NT2/D1 (cell line): ENCODE results near the gene OGA.
A peak's percentile ranks its signal among the peaks of the same experiment; 100 is the strongest.

ENCODE experiments used
- DNase-seq: peaks from one replicate; pipeline ENCODE4 v3.0.0-alpha.2; 2011; ENCODE audit warnings: low read depth, low spot score
- H3K27me3 ChIP-seq: 2 replicates; pipeline ENCODE4 v1.6.0; 2011; ENCODE audit warnings: mild to moderate bottlenecking; ENCODE audit not compliant: insufficient read length, insufficient read depth
- H3K36me3 ChIP-seq: 2 replicates; pipeline ENCODE4 v1.6.1; 2011; ENCODE audit warnings: mild to moderate bottlenecking, low read length, mixed read lengths; ENCODE audit not compliant: insufficient read depth, insufficient read length
- H3K4me1 ChIP-seq: 2 replicates; pipeline ENCODE4 v1.5.1; 2011; ENCODE audit not compliant: insufficient read depth, insufficient read length
- H3K4me3 ChIP-seq: 2 replicates; pipeline ENCODE4 v1.5.1; 2011; ENCODE audit warnings: low read depth; ENCODE audit not compliant: insufficient read length
- H3K9ac ChIP-seq: 2 replicates; pipeline ENCODE4 v1.6.0; 2011; ENCODE audit warnings: low read depth; ENCODE audit not compliant: insufficient read length
- H3K9me3 ChIP-seq: 2 replicates; pipeline ENCODE4 v1.5.1; 2011; ENCODE audit warnings: mild to moderate bottlenecking, low read length; ENCODE audit not compliant: insufficient read depth
- SUZ12 ChIP-seq: IDR thresholded peaks from 2 replicates; pipeline ENCODE4 v1.6.1; 2011; ENCODE audit not compliant: insufficient read length, insufficient read depth; ENCODE audit errors: extremely low read depth
- YY1 ChIP-seq: IDR thresholded peaks from 2 replicates; pipeline ENCODE4 v1.6.1; 2011; ENCODE audit not compliant: insufficient read length, insufficient read depth
- ZNF274 ChIP-seq: IDR thresholded peaks from 2 replicates; pipeline ENCODE4 v1.6.1; 2011; ENCODE audit warnings: mild to moderate bottlenecking, low read depth, low read length

The OGA gene

GRCh38 chr10:101840741-101841453 is 22.7 kb upstream of the OGA start:
- Histone ChIP-seq H3K4me3 (peak overlapping the region; percentile 46), H3K4me1 (peaks cover 10% of the 10 kb centered on the region), H3K9me3 (no peaks in the 10 kb centered on the region), H3K27me3 (peaks cover 22% of the 10 kb centered on the region), H3K36me3 (no peaks in the 10 kb centered on the region), H3K9ac (peak overlapping the region; percentile 64)
- TF ChIP-seq YY1 (no peak), SUZ12 (no peak), ZNF274 (no peak)
- no peak for DNase-seq

DNA sequence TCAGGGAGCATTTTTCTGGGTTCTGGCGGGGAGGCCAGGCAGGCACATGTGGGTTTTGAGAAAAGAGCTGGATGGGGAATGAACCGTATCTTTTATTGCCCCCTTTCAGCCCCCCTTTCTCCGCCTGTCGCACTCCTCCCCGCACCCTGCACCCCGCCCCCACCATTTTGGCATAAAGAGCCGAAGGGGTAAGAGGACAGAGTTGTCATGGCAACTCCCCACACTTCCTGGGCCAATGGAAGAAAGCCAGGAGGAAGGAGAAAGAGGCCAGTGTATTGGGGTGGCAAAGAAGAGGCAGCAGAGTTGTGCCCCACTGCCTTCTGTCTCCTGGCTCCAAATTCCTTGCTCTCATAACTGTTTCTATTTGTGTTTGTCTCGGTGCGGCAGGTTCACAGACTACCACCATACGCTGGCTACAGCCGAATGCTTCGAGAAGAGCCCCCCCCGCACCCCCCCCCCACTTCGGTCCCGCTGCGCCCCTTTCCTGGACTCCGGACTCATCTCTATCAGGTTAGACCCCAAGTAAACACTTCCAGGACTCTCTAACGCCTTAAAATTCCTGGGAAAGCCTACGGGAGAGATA is 21.9 kb upstream of the OGA start:
- TF ChIP-seq SUZ12 (no peak), ZNF274 (no peak), YY1 (no peak)
- peak overlapping the region; percentile 64 for H3K9ac ChIP-seq
- peaks cover 10% of the 10 kb centered on the region for H3K4me1 ChIP-seq
- H3K9me3 ChIP-seq: no peaks in the 10 kb centered on the region
- H3K36me3 ChIP-seq: no peaks in the 10 kb centered on the region
- peaks cover 22% of the 10 kb centered on the region for H3K27me3 ChIP-seq
- H3K4me3 ChIP-seq: peak overlapping the region; percentile 46
- DNase-seq: no peak

DNA sequence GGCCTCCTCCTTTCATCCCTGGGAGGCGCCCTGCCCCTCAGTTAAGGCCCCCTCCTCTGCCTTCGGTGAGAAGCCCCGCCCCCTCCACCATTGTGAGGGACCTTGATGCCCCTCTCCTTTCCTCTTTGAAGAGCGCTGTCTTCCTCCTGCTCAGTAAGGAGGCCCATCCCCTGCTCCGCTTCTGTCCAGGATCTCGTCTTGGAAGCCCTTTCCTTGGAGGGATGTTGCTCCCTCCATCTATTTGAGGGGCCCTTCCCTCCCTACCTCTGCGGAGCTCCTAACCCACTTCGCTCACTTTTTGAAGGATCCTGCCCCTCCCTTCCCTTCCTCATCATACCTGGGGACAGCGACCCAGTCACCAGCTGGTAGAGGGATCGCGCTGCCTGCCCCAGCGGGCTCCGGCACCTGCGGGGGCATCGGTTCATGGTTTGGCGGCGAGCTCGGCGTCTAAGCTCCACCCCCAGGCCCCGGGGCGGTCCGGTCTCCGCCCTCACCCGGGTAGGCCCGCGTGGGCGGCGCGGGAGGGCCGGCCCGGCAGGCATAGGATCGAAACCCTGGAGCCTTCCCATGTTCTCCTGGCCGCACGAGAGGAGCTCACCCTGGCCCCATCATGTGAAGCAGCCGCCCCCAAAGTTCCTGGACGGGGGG is 21.3 kb upstream of the OGA start:
- Histone ChIP-seq H3K9me3 (no peaks in the 10 kb centered on the region), H3K9ac (peak overlapping the region; percentile 5), H3K4me1 (peaks cover 10% of the 10 kb centered on the region), H3K27me3 (peaks cover 22% of the 10 kb centered on the region), H3K4me3 (peak overlapping the region; percentile 46), H3K36me3 (no peaks in the 10 kb centered on the region)
- TF ChIP-seq YY1 (no peak), SUZ12 (no peak), ZNF274 (no peak)
- DNase-seq: no peak

GRCh38 chr10:101839002-101839401 is 20.8 kb upstream of the OGA start:
- no peak for TF ChIP-seq YY1
- TF ChIP-seq ZNF274: no peak
- no peak for TF ChIP-seq SUZ12
- no peak for DNase-seq
- Histone ChIP-seq H3K9me3 (no peaks in the 10 kb centered on the region), H3K4me1 (peaks cover 10% of the 10 kb centered on the region), H3K9ac (no peak overlapping the region), H3K36me3 (no peaks in the 10 kb centered on the region), H3K27me3 (peaks cover 22% of the 10 kb centered on the region), H3K4me3 (no peak overlapping the region)

- H3K4me3 ChIP-seq: no peak overlapping the region
- no peak for TF ChIP-seq SUZ12
- TF ChIP-seq ZNF274: no peak
- no peak for TF ChIP-seq YY1
- H3K9ac ChIP-seq: no peak overlapping the region
- peaks cover 10% of the 10 kb centered on the region for H3K4me1 ChIP-seq
- DNase-seq: no peak
- peaks cover 22% of the 10 kb centered on the region for H3K27me3 ChIP-seq
- no peaks in the 10 kb centered on the region for H3K9me3 ChIP-seq
- H3K36me3 ChIP-seq: no peaks in the 10 kb centered on the region
Observed at GRCh38 chr10:101838416-101838970, 20.2 kb upstream of the OGA start.

- TF ChIP-seq ZNF274: no peak
- TF ChIP-seq YY1: no peak
- TF ChIP-seq SUZ12: no peak
- H3K4me3 ChIP-seq: no peak overlapping the region
- H3K9ac ChIP-seq: no peak overlapping the region
- H3K4me1 ChIP-seq: peaks cover 7% of the 10 kb centered on the region
- no peaks in the 10 kb centered on the region for H3K9me3 ChIP-seq
- no peak for DNase-seq
- H3K27me3 ChIP-seq: peaks cover 16% of the 10 kb centered on the region
- H3K36me3 ChIP-seq: no peaks in the 10 kb centered on the region
Observed at GRCh38 chr10:101837748-101838147, 19.5 kb upstream of the OGA start.

DNA sequence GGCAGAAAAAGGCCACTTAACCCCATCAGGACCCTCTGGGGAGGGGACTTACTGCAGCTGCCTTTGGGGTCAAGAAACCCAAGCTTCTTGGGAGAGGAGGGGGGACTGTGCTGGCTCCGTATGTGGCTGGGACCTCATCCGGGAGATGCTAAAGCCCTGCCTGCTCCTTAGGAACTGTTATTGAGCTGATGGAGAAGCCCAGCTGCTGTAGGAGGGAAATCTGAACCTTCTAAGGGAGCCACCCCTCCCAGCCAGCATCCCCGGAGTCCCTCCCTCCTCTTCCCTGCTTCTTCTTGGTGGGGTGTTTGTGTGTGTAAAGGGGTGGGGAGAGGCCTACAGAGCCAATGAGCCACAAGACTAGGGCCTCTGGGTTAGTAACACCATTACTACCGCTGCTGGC is 17.1 kb upstream of the OGA start:
- H3K4me3 ChIP-seq: no peak overlapping the region
- no peak overlapping the region for H3K9ac ChIP-seq
- H3K9me3 ChIP-seq: no peaks in the 10 kb centered on the region
- DNase-seq: no peak
- no peaks in the 10 kb centered on the region for H3K36me3 ChIP-seq
- TF ChIP-seq SUZ12 (no peak), ZNF274 (no peak), YY1 (no peak)
- H3K27me3 ChIP-seq: no peaks in the 10 kb centered on the region
- peaks cover 4% of the 10 kb centered on the region for H3K4me1 ChIP-seq
